ENCODE measurements around the gene C19orf12. TPM values are rescaled to one million over a fixed set of nuclear protein-coding genes. Genes with fewer than 3 reads are reported as not detected.
A peak's percentile ranks its signal among the peaks of the same experiment; 100 is the strongest.

The C19orf12 gene
- total and polyA plus RNA-seq, 2 of the 13 experiments (the other 11 are each of a cell fraction or from before 2014, with no cell fraction given), result 17.7 to 34.4 TPM

DNA sequence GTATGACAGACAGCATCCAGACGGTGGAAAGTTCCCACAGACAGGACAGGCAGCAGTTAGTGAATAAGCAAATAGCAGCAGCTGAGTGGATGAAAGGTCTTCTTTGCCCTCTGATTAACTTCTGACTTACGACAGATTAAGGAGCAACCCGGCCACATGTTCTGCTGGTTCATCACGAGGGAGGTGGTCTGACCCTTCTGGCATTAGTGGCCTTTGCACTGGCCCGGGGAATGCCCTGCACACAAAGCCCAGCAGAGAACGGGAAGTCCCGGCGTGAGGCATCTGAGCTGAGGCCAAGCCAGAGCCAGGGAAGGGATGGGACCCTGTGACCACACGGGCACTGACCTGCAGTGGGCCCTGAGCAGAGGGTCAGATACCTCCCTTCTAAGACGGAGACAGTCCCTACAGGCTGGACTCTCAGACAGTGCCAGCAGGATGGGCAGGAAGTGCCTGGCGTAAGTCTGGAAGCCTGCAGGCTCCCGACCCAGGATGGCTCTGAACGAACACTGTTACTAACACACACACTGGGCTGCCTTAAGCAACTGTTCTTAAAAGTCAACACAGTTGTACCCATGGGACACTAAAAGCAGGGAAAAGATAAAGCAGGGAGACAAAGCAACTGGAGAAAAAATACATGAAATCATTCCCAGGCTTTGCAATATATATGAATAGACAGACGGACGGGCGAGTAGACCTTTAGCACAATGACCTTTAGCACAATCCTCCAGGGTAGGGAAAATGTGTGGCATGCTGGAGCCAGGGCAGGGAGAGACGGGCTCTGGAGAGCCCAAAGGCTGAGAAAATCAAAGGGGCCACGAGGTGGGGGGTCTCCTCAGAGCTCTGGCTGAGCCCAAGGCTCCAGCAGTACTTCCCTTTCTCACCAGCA lies 6.3 kb downstream of the C19orf12 start (continued):
- TF ChIP-seq ZFP36L1 (CRISPR knock-in tag; IDR thresholded peaks at IDR 0.05) (0 out of 2 replicates have a peak, but pooled peaks have one; percentile 58), CENPX (CRISPR knock-in tag; IDR thresholded peaks at IDR 0.05) (no peak), NBN (conservative IDR thresholded peaks at IDR 0.05) (no peak), ZNF577 (CRISPR knock-in tag; IDR thresholded peaks at IDR 0.05; ENCODE audit: borderline replicate concordance, low read depth) (no peak), RBFOX2 (IDR thresholded peaks at IDR 0.05; ENCODE audit: low read depth, low read length) (no peak), PCBP2 (optimal IDR thresholded peaks at IDR 0.05; ENCODE audit: low read depth, low read length, poor library complexity, severe bottlenecking) (no peak), PHF20 (CRISPR knock-in tag; IDR thresholded peaks at IDR 0.05) (peak; percentile 21; the same call in 1 of the 2 replicates), PHF5A (CRISPR knock-in tag; IDR thresholded peaks at IDR 0.05; ENCODE audit: low read depth, unreplicated experiment) (no peak), ZNF775 (CRISPR knock-in tag; IDR thresholded peaks at IDR 0.05; ENCODE audit: borderline replicate concordance) (no peak), JUNB (CRISPR knock-in tag; IDR thresholded peaks at IDR 0.05; ENCODE audit: borderline replicate concordance) (no peak), TGIF2 (CRISPR knock-in tag; IDR thresholded peaks at IDR 0.05) (no peak), ZNF768 (CRISPR knock-in tag; IDR thresholded peaks at IDR 0.05) (peak; percentile 56; the same call in 1 of the 2 replicates), MEIS1 (CRISPR knock-in tag; IDR thresholded peaks at IDR 0.05; ENCODE audit: borderline replicate concordance) (no peak)
- TF ChIP-seq, protein P1, sequence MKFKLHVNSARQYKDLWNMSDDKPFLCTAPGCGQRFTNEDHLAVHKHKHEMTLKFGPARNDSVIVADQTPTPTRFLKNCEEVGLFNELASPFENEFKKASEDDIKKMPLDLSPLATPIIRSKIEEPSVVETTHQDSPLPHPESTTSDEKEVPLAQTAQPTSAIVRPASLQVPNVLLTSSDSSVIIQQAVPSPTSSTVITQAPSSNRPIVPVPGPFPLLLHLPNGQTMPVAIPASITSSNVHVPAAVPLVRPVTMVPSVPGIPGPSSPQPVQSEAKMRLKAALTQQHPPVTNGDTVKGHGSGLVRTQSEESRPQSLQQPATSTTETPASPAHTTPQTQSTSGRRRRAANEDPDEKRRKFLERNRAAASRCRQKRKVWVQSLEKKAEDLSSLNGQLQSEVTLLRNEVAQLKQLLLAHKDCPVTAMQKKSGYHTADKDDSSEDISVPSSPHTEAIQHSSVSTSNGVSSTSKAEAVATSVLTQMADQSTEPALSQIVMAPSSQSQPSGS (CRISPR knock-in tag; IDR thresholded peaks at IDR 0.05), result no peak
- TF ChIP-seq, protein P2, sequence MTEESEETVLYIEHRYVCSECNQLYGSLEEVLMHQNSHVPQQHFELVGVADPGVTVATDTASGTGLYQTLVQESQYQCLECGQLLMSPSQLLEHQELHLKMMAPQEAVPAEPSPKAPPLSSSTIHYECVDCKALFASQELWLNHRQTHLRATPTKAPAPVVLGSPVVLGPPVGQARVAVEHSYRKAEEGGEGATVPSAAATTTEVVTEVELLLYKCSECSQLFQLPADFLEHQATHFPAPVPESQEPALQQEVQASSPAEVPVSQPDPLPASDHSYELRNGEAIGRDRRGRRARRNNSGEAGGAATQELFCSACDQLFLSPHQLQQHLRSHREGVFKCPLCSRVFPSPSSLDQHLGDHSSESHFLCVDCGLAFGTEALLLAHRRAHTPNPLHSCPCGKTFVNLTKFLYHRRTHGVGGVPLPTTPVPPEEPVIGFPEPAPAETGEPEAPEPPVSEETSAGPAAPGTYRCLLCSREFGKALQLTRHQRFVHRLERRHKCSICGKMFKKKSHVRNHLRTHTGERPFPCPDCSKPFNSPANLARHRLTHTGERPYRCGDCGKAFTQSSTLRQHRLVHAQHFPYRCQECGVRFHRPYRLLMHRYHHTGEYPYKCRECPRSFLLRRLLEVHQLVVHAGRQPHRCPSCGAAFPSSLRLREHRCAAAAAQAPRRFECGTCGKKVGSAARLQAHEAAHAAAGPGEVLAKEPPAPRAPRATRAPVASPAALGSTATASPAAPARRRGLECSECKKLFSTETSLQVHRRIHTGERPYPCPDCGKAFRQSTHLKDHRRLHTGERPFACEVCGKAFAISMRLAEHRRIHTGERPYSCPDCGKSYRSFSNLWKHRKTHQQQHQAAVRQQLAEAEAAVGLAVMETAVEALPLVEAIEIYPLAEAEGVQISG (CRISPR knock-in tag; IDR thresholded peaks at IDR 0.05), result 0 out of 2 replicates have a peak, but pooled peaks have one; percentile 36
- TF ChIP-seq, protein P3, sequence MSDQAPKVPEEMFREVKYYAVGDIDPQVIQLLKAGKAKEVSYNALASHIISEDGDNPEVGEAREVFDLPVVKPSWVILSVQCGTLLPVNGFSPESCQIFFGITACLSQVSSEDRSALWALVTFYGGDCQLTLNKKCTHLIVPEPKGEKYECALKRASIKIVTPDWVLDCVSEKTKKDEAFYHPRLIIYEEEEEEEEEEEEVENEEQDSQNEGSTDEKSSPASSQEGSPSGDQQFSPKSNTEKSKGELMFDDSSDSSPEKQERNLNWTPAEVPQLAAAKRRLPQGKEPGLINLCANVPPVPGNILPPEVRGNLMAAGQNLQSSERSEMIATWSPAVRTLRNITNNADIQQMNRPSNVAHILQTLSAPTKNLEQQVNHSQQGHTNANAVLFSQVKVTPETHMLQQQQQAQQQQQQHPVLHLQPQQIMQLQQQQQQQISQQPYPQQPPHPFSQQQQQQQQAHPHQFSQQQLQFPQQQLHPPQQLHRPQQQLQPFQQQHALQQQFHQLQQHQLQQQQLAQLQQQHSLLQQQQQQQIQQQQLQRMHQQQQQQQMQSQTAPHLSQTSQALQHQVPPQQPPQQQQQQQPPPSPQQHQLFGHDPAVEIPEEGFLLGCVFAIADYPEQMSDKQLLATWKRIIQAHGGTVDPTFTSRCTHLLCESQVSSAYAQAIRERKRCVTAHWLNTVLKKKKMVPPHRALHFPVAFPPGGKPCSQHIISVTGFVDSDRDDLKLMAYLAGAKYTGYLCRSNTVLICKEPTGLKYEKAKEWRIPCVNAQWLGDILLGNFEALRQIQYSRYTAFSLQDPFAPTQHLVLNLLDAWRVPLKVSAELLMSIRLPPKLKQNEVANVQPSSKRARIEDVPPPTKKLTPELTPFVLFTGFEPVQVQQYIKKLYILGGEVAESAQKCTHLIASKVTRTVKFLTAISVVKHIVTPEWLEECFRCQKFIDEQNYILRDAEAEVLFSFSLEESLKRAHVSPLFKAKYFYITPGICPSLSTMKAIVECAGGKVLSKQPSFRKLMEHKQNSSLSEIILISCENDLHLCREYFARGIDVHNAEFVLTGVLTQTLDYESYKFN (CRISPR knock-in tag; conservative IDR thresholded peaks at IDR 0.05), result peak; percentile 72
- TF ChIP-seq, protein P4, sequence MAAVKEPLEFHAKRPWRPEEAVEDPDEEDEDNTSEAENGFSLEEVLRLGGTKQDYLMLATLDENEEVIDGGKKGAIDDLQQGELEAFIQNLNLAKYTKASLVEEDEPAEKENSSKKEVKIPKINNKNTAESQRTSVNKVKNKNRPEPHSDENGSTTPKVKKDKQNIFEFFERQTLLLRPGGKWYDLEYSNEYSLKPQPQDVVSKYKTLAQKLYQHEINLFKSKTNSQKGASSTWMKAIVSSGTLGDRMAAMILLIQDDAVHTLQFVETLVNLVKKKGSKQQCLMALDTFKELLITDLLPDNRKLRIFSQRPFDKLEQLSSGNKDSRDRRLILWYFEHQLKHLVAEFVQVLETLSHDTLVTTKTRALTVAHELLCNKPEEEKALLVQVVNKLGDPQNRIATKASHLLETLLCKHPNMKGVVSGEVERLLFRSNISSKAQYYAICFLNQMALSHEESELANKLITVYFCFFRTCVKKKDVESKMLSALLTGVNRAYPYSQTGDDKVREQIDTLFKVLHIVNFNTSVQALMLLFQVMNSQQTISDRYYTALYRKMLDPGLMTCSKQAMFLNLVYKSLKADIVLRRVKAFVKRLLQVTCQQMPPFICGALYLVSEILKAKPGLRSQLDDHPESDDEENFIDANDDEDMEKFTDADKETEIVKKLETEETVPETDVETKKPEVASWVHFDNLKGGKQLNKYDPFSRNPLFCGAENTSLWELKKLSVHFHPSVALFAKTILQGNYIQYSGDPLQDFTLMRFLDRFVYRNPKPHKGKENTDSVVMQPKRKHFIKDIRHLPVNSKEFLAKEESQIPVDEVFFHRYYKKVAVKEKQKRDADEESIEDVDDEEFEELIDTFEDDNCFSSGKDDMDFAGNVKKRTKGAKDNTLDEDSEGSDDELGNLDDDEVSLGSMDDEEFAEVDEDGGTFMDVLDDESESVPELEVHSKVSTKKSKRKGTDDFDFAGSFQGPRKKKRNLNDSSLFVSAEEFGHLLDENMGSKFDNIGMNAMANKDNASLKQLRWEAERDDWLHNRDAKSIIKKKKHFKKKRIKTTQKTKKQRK (IDR thresholded peaks at IDR 0.05; ENCODE audit: low read length), result no peak
